OCI-LY3 (cell line): ENCODE measurements around the gene AGFG1.
"Not testable (repeated sequence)": the region's sequence is repeated elsewhere in the genome, so short reads cannot be mapped to it uniquely, and the experiment has no call there.

ENCODE experiments used
- H2AFZ ChIP-seq: fragments of 200-600, 300-600 bp; shearing (Covaris generic); 2 replicates; pipeline ENCODE4 v1.6.0; 2014; ENCODE audit warnings: antibody characterized with exemption, low read depth, low read length
- H3K27ac ChIP-seq: fragments of 200-600, 300-600 bp; sonication (generic); 2 replicates; pipeline ENCODE4 v1.5.1; 2014; ENCODE audit warnings: mild to moderate bottlenecking, low read length, moderate library complexity, mixed read lengths
- H3K27me3 ChIP-seq: fragments of 200-600, 300-600 bp; sonication (generic); 2 replicates; pipeline ENCODE4 v1.6.1; 2014; ENCODE audit warnings: low read depth, low read length, mixed read lengths
- H3K36me3 ChIP-seq: fragments of 200-600, 300-600 bp; sonication (generic); replicated peaks from 2 replicates; pipeline ENCODE3; 2014; ENCODE audit warnings: low read depth, low read length, mixed read lengths
- H3K4me1 ChIP-seq: fragments of 300-600, 200-600 bp; sonication (generic); 2 replicates; pipeline ENCODE4 v1.6.1; 2014; ENCODE audit warnings: low read length, mixed read lengths
- H3K4me2 ChIP-seq: fragments of 200-600, 300-600 bp; sonication (generic); 2 replicates; pipeline ENCODE4 v1.6.1; 2014; ENCODE audit warnings: low read length, mixed read lengths
- H3K4me3 ChIP-seq: fragments of 300-600, 200-600 bp; sonication (generic); 2 replicates; pipeline ENCODE4 v1.5.1; 2014; ENCODE audit warnings: antibody characterized with exemption, mild to moderate bottlenecking, low read length, moderate library complexity
- H3K79me2 ChIP-seq: fragments of 300-600, 200-600 bp; shearing (Covaris generic); 2 replicates; pipeline ENCODE4 v1.6.1; 2014; ENCODE audit warnings: mild to moderate bottlenecking, low read length, mixed read lengths
- H3K9ac ChIP-seq: fragments of 300-600, 200-600 bp; shearing (Covaris generic); 2 replicates; pipeline ENCODE4 v1.6.0; 2014; ENCODE audit warnings: mild to moderate bottlenecking, low read length, moderate library complexity
- H3K9me3 ChIP-seq: fragments of 200-600, 300-600 bp; shearing (Covaris generic); 2 replicates; pipeline ENCODE4 v1.6.1; 2014; ENCODE audit warnings: low read length, mixed read lengths; ENCODE audit not compliant: insufficient read depth
- H4K20me1 ChIP-seq: fragments of 200-600, 300-600 bp; sonication (generic); 2 replicates; pipeline ENCODE4 v1.6.1; 2016; ENCODE audit warnings: low read length, mixed read lengths; ENCODE audit not compliant: insufficient read depth
- EZH2phosphoT487 ChIP-seq: fragments of 200-600 bp; shearing (Covaris generic); IDR thresholded peaks from 2 replicates; pipeline ENCODE4 v1.6.1; 2018; ENCODE audit warnings: antibody characterized with exemption, mixed run types, low read depth
- TF ChIP-seq, protein P1 (sequence below): fragments of 200-600, 300-600 bp; sonication (generic); IDR thresholded peaks from 2 replicates; pipeline ENCODE4 v1.5.1; 2014; ENCODE audit warnings: antibody characterized with exemption, low read length, low read depth

The AGFG1 gene

DNA sequence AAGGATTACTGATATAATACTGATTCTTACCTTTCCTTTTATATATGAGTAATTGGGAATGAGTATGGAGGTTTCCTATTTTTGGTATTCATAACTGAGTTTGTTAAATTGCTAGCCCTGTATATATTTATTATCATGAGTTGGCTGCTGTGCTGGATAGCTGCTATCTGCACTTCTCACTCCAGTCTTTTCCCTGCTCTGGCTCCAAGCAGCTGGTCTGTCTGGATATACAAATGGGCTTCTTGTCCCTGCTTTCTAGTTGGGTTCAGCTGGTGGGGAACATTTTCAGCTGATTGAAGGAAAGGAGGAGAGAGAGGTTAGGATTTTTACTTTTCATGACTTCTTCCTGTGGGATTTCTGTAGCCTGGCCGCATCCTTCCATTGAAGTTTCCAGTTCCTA is 41.2 kb downstream of the AGFG1 start:
- Histone ChIP-seq H3K4me3 (no peak overlapping the region), H3K4me1 (peaks cover 10% of the 10 kb centered on the region), H3K9me3 (no peaks in the 10 kb centered on the region), H3K4me2 (no peak overlapping the region), H3K36me3 (no peaks in the 10 kb centered on the region), H3K27ac (no peak overlapping the region), H3K79me2 (peaks cover 75% of the 10 kb centered on the region), H4K20me1 (peaks cover 50% of the 10 kb centered on the region), H3K27me3 (no peaks in the 10 kb centered on the region), H2AFZ (no peak overlapping the region), H3K9ac (no peak overlapping the region)
- TF ChIP-seq EZH2phosphoT487 = no peak
- TF ChIP-seq, protein P1, sequence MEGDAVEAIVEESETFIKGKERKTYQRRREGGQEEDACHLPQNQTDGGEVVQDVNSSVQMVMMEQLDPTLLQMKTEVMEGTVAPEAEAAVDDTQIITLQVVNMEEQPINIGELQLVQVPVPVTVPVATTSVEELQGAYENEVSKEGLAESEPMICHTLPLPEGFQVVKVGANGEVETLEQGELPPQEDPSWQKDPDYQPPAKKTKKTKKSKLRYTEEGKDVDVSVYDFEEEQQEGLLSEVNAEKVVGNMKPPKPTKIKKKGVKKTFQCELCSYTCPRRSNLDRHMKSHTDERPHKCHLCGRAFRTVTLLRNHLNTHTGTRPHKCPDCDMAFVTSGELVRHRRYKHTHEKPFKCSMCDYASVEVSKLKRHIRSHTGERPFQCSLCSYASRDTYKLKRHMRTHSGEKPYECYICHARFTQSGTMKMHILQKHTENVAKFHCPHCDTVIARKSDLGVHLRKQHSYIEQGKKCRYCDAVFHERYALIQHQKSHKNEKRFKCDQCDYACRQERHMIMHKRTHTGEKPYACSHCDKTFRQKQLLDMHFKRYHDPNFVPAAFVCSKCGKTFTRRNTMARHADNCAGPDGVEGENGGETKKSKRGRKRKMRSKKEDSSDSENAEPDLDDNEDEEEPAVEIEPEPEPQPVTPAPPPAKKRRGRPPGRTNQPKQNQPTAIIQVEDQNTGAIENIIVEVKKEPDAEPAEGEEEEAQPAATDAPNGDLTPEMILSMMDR = no peak

DNA sequence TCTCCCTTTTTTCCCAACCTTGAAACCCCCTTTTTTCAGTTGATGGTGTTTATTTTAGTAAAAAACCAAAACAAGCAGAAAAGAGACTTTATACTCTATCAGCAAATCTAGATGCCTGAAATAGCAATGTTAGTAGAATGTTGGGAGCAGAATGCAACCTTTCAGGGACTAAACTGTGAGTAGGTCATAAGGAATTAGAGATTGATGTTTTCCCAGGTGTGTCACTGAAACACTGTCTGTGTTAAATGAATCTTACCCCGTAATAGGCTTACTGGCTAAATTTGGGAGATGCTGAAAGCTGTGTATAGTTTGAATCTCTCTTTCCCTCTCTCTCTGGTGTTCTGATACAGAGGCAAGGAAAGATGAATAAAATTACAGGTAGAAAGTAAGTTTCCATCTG is 43.8 kb downstream of the AGFG1 start:
- Histone ChIP-seq H3K4me1 (peaks cover 10% of the 10 kb centered on the region), H4K20me1 (peaks cover 52% of the 10 kb centered on the region), H3K4me2 (peak overlapping the region; percentile 48), H3K4me3 (no peak overlapping the region), H3K27ac (no peak overlapping the region), H3K9ac (no peak overlapping the region), H3K27me3 (no peaks in the 10 kb centered on the region), H3K79me2 (peaks cover 73% of the 10 kb centered on the region), H3K36me3 (peaks cover 5% of the 10 kb centered on the region), H3K9me3 (no peaks in the 10 kb centered on the region), H2AFZ (no peak overlapping the region)
- TF ChIP-seq EZH2phosphoT487 = no peak
- TF ChIP-seq, protein P1 = no peak

DNA sequence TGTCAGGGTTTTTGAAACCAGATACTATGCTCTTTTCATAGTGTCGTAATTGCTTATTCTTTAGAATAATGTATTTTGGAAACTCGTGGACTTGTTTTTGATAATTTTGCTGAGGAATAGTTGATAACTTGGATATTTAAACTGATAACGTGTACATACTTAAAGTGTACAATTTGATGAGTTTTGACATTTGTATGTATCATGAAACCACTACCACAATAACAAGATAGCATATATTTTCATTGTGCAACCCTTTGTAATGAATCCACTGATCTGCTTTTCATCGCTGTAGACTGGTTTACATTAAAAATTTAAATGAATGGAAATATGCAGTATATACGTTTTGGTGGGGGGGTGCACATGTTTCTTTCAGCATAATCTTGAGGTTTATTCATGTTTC is 45.8 kb downstream of the AGFG1 start:
- Histone ChIP-seq H3K4me1 (peaks cover 10% of the 10 kb centered on the region), H3K79me2 (peaks cover 57% of the 10 kb centered on the region), H4K20me1 (peaks cover 44% of the 10 kb centered on the region), H2AFZ (no peak overlapping the region), H3K9me3 (no peaks in the 10 kb centered on the region), H3K9ac (no peak overlapping the region), H3K27ac (no peak overlapping the region), H3K4me2 (no peak overlapping the region), H3K4me3 (no peak overlapping the region), H3K27me3 (no peaks in the 10 kb centered on the region), H3K36me3 (peaks cover 5% of the 10 kb centered on the region)
- no peak for TF ChIP-seq EZH2phosphoT487
- TF ChIP-seq, protein P1 = no peak

DNA sequence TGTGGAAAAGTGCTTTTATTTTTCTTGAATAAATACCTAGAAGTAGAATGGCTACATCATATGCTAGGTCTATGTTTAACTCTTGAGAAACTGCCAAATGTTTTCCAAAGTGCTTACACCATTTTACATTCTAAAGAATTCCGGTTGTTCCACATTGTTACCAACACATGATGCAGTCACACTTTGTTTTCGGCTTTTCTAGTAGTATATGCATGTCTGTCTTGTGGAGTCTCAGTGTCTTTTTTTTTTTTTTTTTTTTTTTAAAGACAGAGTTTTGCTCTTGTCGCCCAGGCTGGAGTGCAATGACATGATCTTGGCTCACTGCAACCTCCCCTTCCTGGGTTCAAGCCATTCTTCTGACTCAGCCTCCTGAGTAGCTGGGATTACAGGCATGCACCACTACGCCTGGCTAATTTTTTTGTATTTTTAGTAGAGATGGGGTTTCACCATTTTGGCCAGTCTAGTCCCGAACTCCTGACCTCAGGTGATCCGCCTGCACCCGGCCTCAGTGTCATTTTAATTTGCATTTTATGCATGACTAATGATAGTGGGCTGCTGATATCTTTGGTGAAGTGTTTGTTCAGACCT is 46.4 kb downstream of the AGFG1 start:
- not testable (repeated sequence) for H2AFZ ChIP-seq, H3K27me3 ChIP-seq, H3K9ac ChIP-seq, H3K36me3 ChIP-seq, H3K4me3 ChIP-seq, H3K27ac ChIP-seq, H3K4me1 ChIP-seq, H3K9me3 ChIP-seq, H3K4me2 ChIP-seq
- Histone ChIP-seq H4K20me1 (peaks cover 41% of the 10 kb centered on the region), H3K79me2 (peaks cover 52% of the 10 kb centered on the region)

DNA sequence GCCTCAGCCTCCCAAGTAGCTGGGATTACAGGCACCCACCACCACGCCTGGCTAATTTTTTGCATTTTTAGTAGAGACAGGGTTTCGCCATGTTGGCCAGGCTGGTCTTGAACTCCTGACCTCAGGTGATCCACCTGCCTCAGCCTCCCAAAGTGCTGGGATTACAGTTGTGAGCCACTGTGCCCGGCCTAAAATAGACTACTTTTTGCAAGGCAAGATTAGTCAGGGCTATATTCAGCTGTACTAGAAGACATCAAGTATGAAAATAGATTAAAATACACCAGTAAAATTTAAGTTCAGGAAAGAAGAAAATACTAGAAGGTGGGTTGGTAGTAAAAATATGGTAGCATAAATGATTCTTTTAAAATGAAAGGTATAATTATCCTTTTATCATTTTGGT is 49.2 kb downstream of the AGFG1 start:
- not testable (repeated sequence) for H3K27ac ChIP-seq, H3K4me1 ChIP-seq, H3K9me3 ChIP-seq, H2AFZ ChIP-seq, H3K9ac ChIP-seq, H3K4me3 ChIP-seq, H3K27me3 ChIP-seq, H3K4me2 ChIP-seq
- peaks cover 37% of the 10 kb centered on the region for H3K79me2 ChIP-seq
- H4K20me1 ChIP-seq = peaks cover 29% of the 10 kb centered on the region
- H3K36me3 ChIP-seq = peaks cover 17% of the 10 kb centered on the region
